H9 (cell line): ENCODE results near the gene CHST15. TPM values are rescaled to one million over a fixed set of nuclear protein-coding genes. Genes with fewer than 3 reads are reported as not detected.

Experiments
- DNase-seq: peaks from one replicate; pipeline ENCODE4 v3.0.0-alpha.2; 2017
- H2AFZ ChIP-seq: one replicate; pipeline ENCODE4 v1.6.1; 2013; ENCODE audit warnings: mild to moderate bottlenecking, low read length, control low read depth, moderate library complexity
- H2AK5ac ChIP-seq: 2 replicates; pipeline ENCODE4 v1.6.1; 2013; ENCODE audit warnings: low read length, control low read depth, mixed read lengths; ENCODE audit not compliant: insufficient read length
- H2BK120ac ChIP-seq: one replicate; pipeline ENCODE4 v1.6.1; 2013; ENCODE audit warnings: low read depth, mild to moderate bottlenecking, low read length, control low read depth, inconsistent platforms; ENCODE audit not compliant: poor library complexity, severe bottlenecking
- H2BK12ac ChIP-seq: 2 replicates; pipeline ENCODE4 v1.6.1; 2013; ENCODE audit warnings: low read length, control low read depth, mixed read lengths, low read depth; ENCODE audit not compliant: insufficient read length
- H2BK15ac ChIP-seq: 2 replicates; pipeline ENCODE4 v1.6.1; 2013; ENCODE audit warnings: low read depth, low read length, control low read depth
- H2BK20ac ChIP-seq: one replicate; pipeline ENCODE4 v1.6.1; 2013; ENCODE audit warnings: low read depth, mild to moderate bottlenecking, low read length, control low read depth, inconsistent platforms; ENCODE audit not compliant: poor library complexity, severe bottlenecking
- H2BK5ac ChIP-seq: 2 replicates; pipeline ENCODE4 v1.6.1; 2013; ENCODE audit warnings: low read length, control low read depth, mixed read lengths; ENCODE audit not compliant: insufficient read length
- H3K14ac ChIP-seq: 2 replicates; pipeline ENCODE4 v1.6.1; 2013; ENCODE audit warnings: low read length, control low read depth; ENCODE audit not compliant: insufficient read depth
- H3K18ac ChIP-seq: 2 replicates; pipeline ENCODE4 v1.6.1; 2013; ENCODE audit warnings: low read depth, mild to moderate bottlenecking, mixed read lengths, low read length, control low read depth; ENCODE audit not compliant: insufficient read length
- H3K23ac ChIP-seq: 2 replicates; pipeline ENCODE4 v1.6.1; 2013; ENCODE audit warnings: low read length, control low read depth, mixed read lengths, low read depth; ENCODE audit not compliant: insufficient read length
- H3K23me2 ChIP-seq: 2 replicates; pipeline ENCODE4 v1.6.1; 2013; ENCODE audit warnings: low read depth, mild to moderate bottlenecking, mixed read lengths, low read length, control low read depth; ENCODE audit not compliant: insufficient read length, poor library complexity, severe bottlenecking
- H3K27ac ChIP-seq: 2 replicates; pipeline ENCODE4 v1.5.1; 2013; ENCODE audit warnings: low read length, control low read depth, mixed read lengths, low read depth; ENCODE audit not compliant: insufficient read length
- H3K27me3 ChIP-seq: 2 replicates; pipeline ENCODE4 v1.6.1; 2013; ENCODE audit warnings: low read length, control low read depth, inconsistent platforms; ENCODE audit not compliant: insufficient read depth
- H3K4ac ChIP-seq: 2 replicates; pipeline ENCODE4 v1.6.1; 2013; ENCODE audit warnings: low read depth, mild to moderate bottlenecking, control low read depth, inconsistent platforms, low read length, moderate library complexity
- H3K4me1 ChIP-seq: 2 replicates; pipeline ENCODE4 v1.6.1; 2013; ENCODE audit warnings: low read length, control low read depth, inconsistent platforms; ENCODE audit not compliant: insufficient read depth
- H3K4me2 ChIP-seq: 2 replicates; pipeline ENCODE4 v1.6.1; 2013; ENCODE audit warnings: low read length, control low read depth, mixed read lengths; ENCODE audit not compliant: insufficient read length, insufficient read depth
- H3K56ac ChIP-seq: 2 replicates; pipeline ENCODE4 v1.6.1; 2013; ENCODE audit warnings: low read depth, mild to moderate bottlenecking, mixed read lengths, low read length, control low read depth; ENCODE audit not compliant: insufficient read length
- H3K79me1 ChIP-seq: 2 replicates; pipeline ENCODE4 v1.6.1; 2013; ENCODE audit warnings: low read depth, mild to moderate bottlenecking, moderate library complexity, low read length, control low read depth, inconsistent platforms; ENCODE audit not compliant: insufficient read depth, poor library complexity, severe bottlenecking
- H3K79me2 ChIP-seq: 2 replicates; pipeline ENCODE4 v1.6.1; 2013; ENCODE audit warnings: low read length, control low read depth, inconsistent platforms; ENCODE audit not compliant: insufficient read depth
- H3K9ac ChIP-seq: 2 replicates; pipeline ENCODE4 v1.6.1; 2013; ENCODE audit warnings: low read length, control low read depth, mixed read lengths; ENCODE audit not compliant: insufficient read length; ENCODE audit errors: extremely low read depth
- H3K9me3 ChIP-seq: one replicate; pipeline ENCODE4 v1.6.1; 2013; ENCODE audit warnings: low read depth, low read length, inconsistent platforms; ENCODE audit not compliant: control insufficient read depth
- H3T11ph ChIP-seq: one replicate; pipeline ENCODE4 v1.6.1; 2013; ENCODE audit warnings: mild to moderate bottlenecking, low read length, control low read depth, inconsistent platforms
- H4K20me1 ChIP-seq: one replicate; pipeline ENCODE4 v1.6.1; 2013; ENCODE audit not compliant: control insufficient read depth, insufficient read length, insufficient read depth
- H4K5ac ChIP-seq: 2 replicates; pipeline ENCODE4 v1.6.1; 2013; ENCODE audit warnings: low read depth, mild to moderate bottlenecking, mixed read lengths, low read length, control low read depth; ENCODE audit not compliant: insufficient read length
- H4K8ac ChIP-seq: replicated peaks from 2 replicates; pipeline ENCODE4 v1.6.1; 2013; ENCODE audit warnings: low read length, control low read depth, mixed read lengths, low read depth; ENCODE audit not compliant: insufficient read length
- H4K91ac ChIP-seq: 2 replicates; pipeline ENCODE4 v1.6.1; 2013; ENCODE audit warnings: low read depth, mild to moderate bottlenecking, moderate library complexity, mixed read lengths, low read length, control low read depth; ENCODE audit not compliant: insufficient read length
- H3K27ac Mint-ChIP-seq, 3 experiments: 2 replicates in 2 of 3; 3 replicates in 1 of 3; pipeline ENCODE4 v1.8.0; 2020 to 2021; ENCODE audit warnings: mixed read lengths in 3 of 3, mild to moderate bottlenecking in 1 of 3, moderate library complexity in 1 of 3
- H3K27me3 Mint-ChIP-seq: 2 replicates; pipeline ENCODE4 v1.8.0; 2021; ENCODE audit warnings: low read depth, mild to moderate bottlenecking, moderate library complexity, mixed read lengths
- H3K36me3 Mint-ChIP-seq, 3 experiments: 2 replicates in 2 of 3; 3 replicates in 1 of 3; pipeline ENCODE4 v1.8.0; 2020 to 2021; ENCODE audit warnings: low read depth in 3 of 3, mixed read lengths in 3 of 3; ENCODE audit not compliant: insufficient read depth in 1 of 3
- H3K4me1 Mint-ChIP-seq, 2 experiments: 2 replicates each; pipeline ENCODE4 v1.8.0; 2020; ENCODE audit warnings: mixed read lengths in 2 of 2
- H3K4me3 Mint-ChIP-seq, 2 experiments: 2 replicates in 1 of 2; 3 replicates in 1 of 2; pipeline ENCODE4 v1.8.0; 2020 to 2021; ENCODE audit warnings: mild to moderate bottlenecking in 2 of 2, mixed read lengths in 2 of 2, moderate library complexity in 1 of 2
- H3K9me3 Mint-ChIP-seq, 2 experiments: 2 replicates in 1 of 2; 3 replicates in 1 of 2; pipeline ENCODE4 v1.8.0; 2020; ENCODE audit warnings: mild to moderate bottlenecking in 2 of 2, mixed read lengths in 2 of 2, moderate library complexity in 1 of 2
- CTCF ChIP-seq: fragments of 200-600 bp; sonication (generic); conservative IDR thresholded peaks from 3 replicates; pipeline ENCODE4 v1.8.0; 2021; ENCODE audit warnings: antibody characterized with exemption, mild to moderate bottlenecking
- WGBS: extraction: QIAGEN DNeasy Blood & Tissue Kit; methylation state at CpG from one replicate; pipeline ENCODE4 v1.1.7; 2013; ENCODE audit warnings: missing lambda C conversion rate, low lambda C conversion rate, mixed read lengths; ENCODE audit not compliant: insufficient read length; ENCODE audit errors: extremely low coverage; 5-methylcytosine and 5-hydroxymethylcytosine counted together
- total RNA-seq: library from RNA; stranded (reverse); gene quantifications from 2 replicates; pipeline ENCODE4 v1.2.1, GENCODE V29; 2021

The CHST15 gene
- total RNA-seq, 1 experiment from 2014 or later: 8.7 TPM

DNA sequence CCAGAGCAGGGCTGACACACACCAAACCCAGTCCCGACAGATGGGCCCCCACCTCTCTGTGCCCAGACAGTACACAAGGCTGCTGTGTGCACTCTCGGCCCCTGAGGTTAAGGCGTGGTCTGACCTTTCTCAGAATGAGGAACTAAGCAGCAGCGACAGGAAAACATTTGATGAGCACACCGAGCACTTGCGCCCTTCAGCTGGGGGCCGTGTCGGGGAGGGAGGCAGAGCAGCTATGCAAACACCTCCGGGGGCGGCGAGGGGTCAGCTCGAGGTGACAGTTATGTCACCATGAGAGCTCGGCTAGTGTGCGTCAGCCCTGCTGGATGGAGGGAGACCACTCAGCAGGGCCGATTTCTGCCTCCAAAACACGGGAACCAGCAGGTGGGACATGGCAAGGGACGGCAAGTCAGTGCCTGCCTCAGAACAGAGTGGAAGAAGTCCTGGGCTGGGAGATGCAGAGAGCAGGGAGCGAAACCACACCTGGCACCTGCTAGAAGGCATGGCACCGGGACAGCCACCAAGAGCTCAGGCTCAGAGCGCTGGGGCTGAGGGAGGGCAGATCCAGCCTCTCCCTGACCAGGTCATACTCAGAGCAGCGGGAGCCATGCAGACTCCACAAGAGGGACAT lies 57.4 kb downstream of the CHST15 start:
- Mint-ChIP-seq H3K4me1 (peaks cover 34 to 36% of the 10 kb centered on the region in 2 experiments), H3K27me3 (peaks cover 2% of the 10 kb centered on the region; the same call in 1 of the 2 replicates), H3K27ac (peak overlapping the region in 1 of 3 experiments; percentile 83; a peak in 2 of 7 replicates), H3K36me3 (peaks cover 0 to 4% (median 0%) of the 10 kb centered on the region in 3 experiments; a peak in 3 of 7 replicates), H3K4me3 (no peak overlapping the region), H3K9me3 (no peaks in the 10 kb centered on the region)
- H3T11ph ChIP-seq: no peak overlapping the region
- H4K91ac ChIP-seq: no peak overlapping the region
- no peaks in the 10 kb centered on the region for H3K23me2 ChIP-seq
- H3K9me3 ChIP-seq: no peaks in the 10 kb centered on the region
- no peak overlapping the region for H2BK15ac ChIP-seq
- no peaks in the 10 kb centered on the region for H3K79me2 ChIP-seq
- no peaks in the 10 kb centered on the region for H3K79me1 ChIP-seq
- no peak overlapping the region for H2BK20ac ChIP-seq
- no peak overlapping the region for H3K4me2 ChIP-seq
- H2AFZ ChIP-seq: no peak overlapping the region
- peaks cover 13% of the 10 kb centered on the region for H3K4me1 ChIP-seq
- no peak overlapping the region for H3K18ac ChIP-seq
- no peak overlapping the region for H3K56ac ChIP-seq
- no peak overlapping the region for H3K27ac ChIP-seq
- H4K8ac ChIP-seq: no peak overlapping the region
- no peak overlapping the region for H4K5ac ChIP-seq
- no peak for TF ChIP-seq CTCF
- H2AK5ac ChIP-seq: no peak overlapping the region
- no peaks in the 10 kb centered on the region for H3K27me3 ChIP-seq
- DNase-seq: no peak
- no peak overlapping the region for H3K9ac ChIP-seq
- no peak overlapping the region for H3K14ac ChIP-seq
- no peaks in the 10 kb centered on the region for H4K20me1 ChIP-seq
- no CpG with 5 or more reads among the region's 21 CpGs for WGBS
- no peak overlapping the region for H3K23ac ChIP-seq
- H2BK5ac ChIP-seq: no peak overlapping the region
- H2BK12ac ChIP-seq: no peak overlapping the region
- H3K4ac ChIP-seq: no peak overlapping the region
- no peak overlapping the region for H2BK120ac ChIP-seq
